Fibroblast of villous mesenchyme (primary cell): ENCODE measurements around the gene TSPO. TPM values are rescaled to one million over a fixed set of nuclear protein-coding genes. Genes with fewer than 3 reads are reported as not detected.

Experiments used
- DNase-seq: peaks from one replicate; pipeline ENCODE4 v3.0.0-alpha.2; 2010; ENCODE audit warnings: low read depth
- H3K4me3 ChIP-seq: 2 replicates; pipeline ENCODE4 v1.5.1; 2011; ENCODE audit warnings: low read depth, mild to moderate bottlenecking, low read length
- total RNA-seq: library from RNA; depleted of rRNA; stranded (reverse); fragments of >200 nt; gene quantifications from 2 replicates; pipeline ENCODE4 v1.2.3, GENCODE V29; 2012
- TF ChIP-seq, protein P1 (sequence below): IDR thresholded peaks from 2 replicates; pipeline ENCODE4 v1.5.1; 2012; ENCODE audit warnings: low read depth, mild to moderate bottlenecking, low read length; ENCODE audit not compliant: insufficient read depth

TSPO gene
- total RNA-seq, 1 donor = 177 TPM

DNA sequence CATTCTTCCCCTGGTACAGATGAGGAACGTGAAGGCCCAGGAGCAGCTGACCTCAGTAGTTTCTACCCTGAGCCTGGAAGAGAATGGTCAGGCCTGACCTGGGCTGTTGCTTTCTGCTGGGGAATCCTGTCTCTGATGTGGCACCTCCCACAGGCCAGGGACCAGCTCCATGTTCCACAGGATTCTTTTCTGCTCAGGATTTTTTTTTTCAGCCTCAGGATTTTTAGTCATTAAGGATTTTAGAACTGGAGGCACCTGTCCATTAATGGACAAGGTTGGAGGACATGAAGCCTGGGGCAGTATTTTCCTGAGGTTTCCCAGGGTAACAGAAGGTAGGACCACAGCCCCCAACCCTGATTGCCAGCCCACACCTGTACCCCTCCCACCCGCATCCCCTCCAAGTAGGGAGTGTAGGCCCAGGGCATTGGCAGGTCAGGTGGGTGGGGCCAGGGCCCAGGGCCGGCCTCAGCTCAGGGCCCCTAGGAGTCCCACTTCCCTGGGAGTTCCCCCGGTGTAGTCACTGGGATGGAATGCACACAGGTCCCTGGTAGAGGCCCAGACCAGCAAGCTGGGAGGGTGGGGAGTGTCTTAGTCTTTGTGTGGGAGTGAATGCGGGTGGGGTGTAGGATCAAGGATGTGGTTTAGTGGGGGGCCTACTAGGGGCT, 24.7 kb upstream of the TSPO start:
- TF ChIP-seq, protein P1, sequence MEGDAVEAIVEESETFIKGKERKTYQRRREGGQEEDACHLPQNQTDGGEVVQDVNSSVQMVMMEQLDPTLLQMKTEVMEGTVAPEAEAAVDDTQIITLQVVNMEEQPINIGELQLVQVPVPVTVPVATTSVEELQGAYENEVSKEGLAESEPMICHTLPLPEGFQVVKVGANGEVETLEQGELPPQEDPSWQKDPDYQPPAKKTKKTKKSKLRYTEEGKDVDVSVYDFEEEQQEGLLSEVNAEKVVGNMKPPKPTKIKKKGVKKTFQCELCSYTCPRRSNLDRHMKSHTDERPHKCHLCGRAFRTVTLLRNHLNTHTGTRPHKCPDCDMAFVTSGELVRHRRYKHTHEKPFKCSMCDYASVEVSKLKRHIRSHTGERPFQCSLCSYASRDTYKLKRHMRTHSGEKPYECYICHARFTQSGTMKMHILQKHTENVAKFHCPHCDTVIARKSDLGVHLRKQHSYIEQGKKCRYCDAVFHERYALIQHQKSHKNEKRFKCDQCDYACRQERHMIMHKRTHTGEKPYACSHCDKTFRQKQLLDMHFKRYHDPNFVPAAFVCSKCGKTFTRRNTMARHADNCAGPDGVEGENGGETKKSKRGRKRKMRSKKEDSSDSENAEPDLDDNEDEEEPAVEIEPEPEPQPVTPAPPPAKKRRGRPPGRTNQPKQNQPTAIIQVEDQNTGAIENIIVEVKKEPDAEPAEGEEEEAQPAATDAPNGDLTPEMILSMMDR = no peak
- no peak overlapping the region for H3K4me3 ChIP-seq
- DNase-seq = peak; percentile 62

DNA sequence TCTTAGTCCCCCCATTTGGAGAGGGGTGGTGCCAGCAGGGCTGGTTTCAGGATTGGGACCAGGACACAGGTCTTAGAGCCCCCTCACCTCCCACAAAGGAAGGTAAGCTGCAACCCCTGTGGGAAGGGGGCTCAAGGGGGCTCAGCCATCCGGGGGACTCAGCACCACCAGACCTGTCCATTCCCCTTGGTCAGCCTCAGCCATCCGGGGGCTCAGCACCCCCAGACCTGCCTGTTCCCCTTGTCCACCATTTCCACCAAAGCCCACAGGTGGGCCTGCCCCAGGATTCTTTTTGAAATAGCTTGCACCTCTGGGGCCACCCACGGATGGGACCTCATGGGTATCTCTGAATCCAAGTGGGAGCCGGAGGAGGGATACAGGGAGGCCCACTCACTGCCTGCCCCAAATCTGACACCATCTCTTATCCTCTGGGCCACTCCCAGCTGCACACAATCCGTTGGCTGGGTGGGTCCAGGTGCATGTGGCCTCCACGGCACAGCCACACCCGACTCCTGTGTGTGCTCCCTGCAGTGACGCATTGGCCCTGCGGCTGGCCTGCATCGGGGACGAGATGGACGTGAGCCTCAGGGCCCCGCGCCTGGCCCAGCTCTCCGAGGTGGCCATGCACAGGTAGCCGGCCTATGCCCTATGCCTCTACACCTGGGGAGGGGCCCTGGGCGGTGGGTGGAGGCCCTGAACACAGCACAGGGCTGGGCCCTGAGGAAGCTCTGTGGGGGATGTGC, 24.0 kb upstream of the TSPO start:
- no peak overlapping the region for H3K4me3 ChIP-seq
- TF ChIP-seq, protein P1 = no peak
- DNase-seq = no peak

DNA sequence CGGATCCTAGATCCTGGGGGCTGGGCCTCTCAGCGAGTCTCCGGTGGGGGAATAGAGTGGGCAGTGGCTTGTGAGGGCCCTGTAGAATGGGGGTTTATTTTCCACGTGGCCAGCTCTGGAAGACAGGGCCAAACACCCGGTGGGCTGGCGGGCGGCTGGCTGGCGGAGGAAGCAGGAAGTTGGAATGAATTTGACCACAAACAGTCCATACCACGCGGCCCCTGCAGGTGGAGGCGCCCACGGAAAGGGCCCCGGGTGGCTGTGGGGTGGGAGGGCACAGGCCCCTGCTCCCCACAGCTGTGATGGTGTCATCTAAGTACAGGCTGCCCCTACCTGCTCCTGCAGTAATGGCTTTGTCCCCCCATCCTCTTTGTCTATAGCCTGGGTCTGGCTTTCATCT, 23.2 kb upstream of the TSPO start:
- TF ChIP-seq, protein P1 = no peak
- no peak overlapping the region for H3K4me3 ChIP-seq
- no peak for DNase-seq

DNA sequence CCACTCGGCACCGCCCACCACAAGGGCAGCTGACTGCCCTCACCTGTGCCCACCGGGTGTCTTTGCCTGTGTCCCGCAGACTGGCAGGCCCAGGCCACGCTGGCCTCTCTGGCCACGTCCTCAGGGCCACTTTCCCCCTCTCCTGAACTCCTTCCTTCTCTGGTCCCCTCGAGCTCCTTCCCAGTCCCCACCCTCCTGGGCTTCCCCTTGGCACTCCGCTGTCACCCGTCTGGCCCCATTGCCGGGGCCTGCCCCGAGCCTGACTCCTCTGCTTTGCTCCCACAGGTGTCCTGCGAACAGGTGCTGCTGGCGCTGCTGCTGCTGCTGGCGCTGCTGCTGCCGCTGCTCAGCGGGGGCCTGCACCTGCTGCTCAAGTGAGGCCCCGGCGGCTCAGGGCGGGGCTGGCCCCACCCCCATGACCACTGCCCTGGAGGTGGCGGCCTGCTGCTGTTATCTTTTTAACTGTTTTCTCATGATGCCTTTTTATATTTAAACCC, 22.4 kb upstream of the TSPO start:
- no peak for DNase-seq
- no peak overlapping the region for H3K4me3 ChIP-seq
- TF ChIP-seq, protein P1 = no peak

DNA sequence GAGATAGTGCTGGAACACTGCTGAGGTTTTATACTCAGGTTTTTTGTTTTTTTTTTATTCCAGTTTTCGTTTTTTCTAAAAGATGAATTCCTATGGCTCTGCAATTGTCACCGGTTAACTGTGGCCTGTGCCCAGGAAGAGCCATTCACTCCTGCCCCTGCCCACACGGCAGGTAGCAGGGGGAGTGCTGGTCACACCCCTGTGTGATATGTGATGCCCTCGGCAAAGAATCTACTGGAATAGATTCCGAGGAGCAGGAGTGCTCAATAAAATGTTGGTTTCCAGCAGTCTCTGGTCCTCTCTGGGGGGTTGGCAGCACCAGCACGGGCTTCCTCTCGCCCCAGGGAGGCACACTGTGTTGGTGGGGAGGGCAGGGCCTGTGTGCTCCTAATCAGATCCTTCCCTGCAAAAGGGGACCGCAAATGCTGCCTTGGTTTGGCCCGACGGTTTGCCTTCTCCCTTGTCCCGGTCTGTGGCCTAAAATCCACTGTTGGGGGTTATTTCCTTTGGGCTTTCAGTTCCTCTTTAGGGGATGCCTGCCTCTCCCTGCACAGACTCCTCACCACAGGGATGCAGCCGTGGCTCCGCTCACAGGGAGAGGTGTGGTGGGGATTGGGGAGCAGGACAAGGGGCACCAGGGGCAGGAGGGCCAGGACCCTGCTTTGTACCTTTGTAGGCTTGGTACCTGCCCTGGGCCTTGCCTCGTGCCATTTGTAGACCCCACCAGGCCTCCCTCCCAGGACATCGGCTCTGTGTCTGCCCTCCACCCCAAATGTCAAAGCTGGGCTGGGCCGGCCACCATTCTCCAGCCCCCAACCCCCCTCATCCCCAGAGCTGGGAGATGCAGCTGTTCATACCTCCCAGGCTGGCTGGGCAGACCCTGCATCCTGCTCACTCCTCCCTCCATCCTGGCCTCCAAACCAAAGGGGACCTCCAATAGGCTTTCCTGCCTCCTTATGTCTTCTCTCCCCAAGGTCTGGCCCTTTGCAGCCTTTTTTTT, 21.6 kb upstream of the TSPO start:
- no peak for DNase-seq
- TF ChIP-seq, protein P1 = no peak
- no peak overlapping the region for H3K4me3 ChIP-seq

DNA sequence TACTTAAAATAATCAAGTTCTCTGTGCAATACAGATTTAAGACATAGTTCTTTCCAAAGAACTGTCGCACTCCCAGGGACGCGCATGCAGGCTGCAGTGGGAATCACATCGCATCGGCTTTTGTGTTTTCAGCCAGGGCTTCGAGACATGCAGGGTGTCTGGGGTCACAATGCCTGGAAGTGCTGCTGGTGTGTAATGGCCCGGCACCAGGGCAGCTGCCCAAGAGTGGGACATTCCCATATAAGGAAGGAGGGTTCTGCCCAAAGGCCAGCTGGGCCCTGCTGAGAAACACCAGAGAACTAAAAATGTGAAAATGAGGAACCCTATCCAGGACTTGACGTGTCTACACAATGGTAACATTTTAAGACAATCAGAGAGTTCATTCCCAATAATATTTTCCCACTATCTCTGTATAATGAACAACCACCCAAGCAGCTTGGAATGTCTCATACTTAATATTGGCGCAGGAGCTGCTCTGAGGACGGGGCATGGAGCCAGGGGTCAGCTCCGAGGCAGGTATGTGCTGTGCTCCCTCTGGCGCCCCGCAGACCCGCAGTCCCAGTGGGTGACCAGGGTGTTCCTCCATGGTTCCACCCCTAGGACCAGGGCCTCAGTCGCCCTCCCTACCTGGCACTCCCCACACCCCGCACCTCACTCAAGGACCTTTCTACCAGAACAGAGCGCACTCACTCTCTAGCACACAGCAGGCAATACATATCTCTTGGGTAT, 19.4 kb upstream of the TSPO start:
- TF ChIP-seq, protein P1 = no peak
- no peak for DNase-seq
- no peak overlapping the region for H3K4me3 ChIP-seq
